Osteocyte (in vitro differentiated cells): ENCODE measurements around the gene TAAR9. TPM values are rescaled to one million over a fixed set of nuclear protein-coding genes. Genes with fewer than 3 reads are reported as not detected.
A peak's percentile ranks its signal among the peaks of the same experiment; 100 is the strongest.
"Not testable (repeated sequence)": the region's sequence is repeated elsewhere in the genome, so short reads cannot be mapped to it uniquely, and the experiment has no call there.

Experiments used
- DNase-seq: peaks from one replicate; pipeline ENCODE4 v3.0.0; 2021; ENCODE audit warnings: mixed read lengths; ENCODE audit not compliant: unreplicated experiment; ENCODE audit errors: extremely low spot score
- H3K27ac Mint-ChIP-seq: one replicate; pipeline ENCODE4 v1.8.0; 2021; ENCODE audit warnings: mild to moderate bottlenecking, mixed read lengths; ENCODE audit not compliant: unreplicated experiment
- H3K27me3 Mint-ChIP-seq: one replicate; pipeline ENCODE4 v1.8.0; 2021; ENCODE audit warnings: mixed read lengths; ENCODE audit not compliant: unreplicated experiment
- H3K36me3 Mint-ChIP-seq: one replicate; pipeline ENCODE4 v1.8.0; 2021; ENCODE audit warnings: mixed read lengths; ENCODE audit not compliant: unreplicated experiment
- H3K4me1 Mint-ChIP-seq: one replicate; pipeline ENCODE4 v1.8.0; 2021; ENCODE audit warnings: mixed read lengths; ENCODE audit not compliant: unreplicated experiment
- H3K4me3 Mint-ChIP-seq: one replicate; pipeline ENCODE4 v1.8.0; 2021; ENCODE audit warnings: mild to moderate bottlenecking, moderate library complexity, mixed read lengths; ENCODE audit not compliant: unreplicated experiment
- H3K9me3 Mint-ChIP-seq: one replicate; pipeline ENCODE4 v1.8.0; 2021; ENCODE audit warnings: mixed read lengths; ENCODE audit not compliant: unreplicated experiment
- CTCF ChIP-seq: fragments of 200-600 bp; sonication (generic); IDR thresholded peaks from 2 replicates; pipeline ENCODE4 v1.5.0; 2021; ENCODE audit warnings: antibody characterized with exemption, mild to moderate bottlenecking, moderate library complexity
- total RNA-seq: library from RNA; stranded (reverse); gene quantifications from 2 replicates; pipeline ENCODE4 v1.2.1, GENCODE V29; 2021

Gene TAAR9
- total RNA-seq, 1 donor from 2014 or later = not detected

GRCh38 chr6:132525866-132526265 lies 12.2 kb upstream of the TAAR9 start:
- TF ChIP-seq CTCF = no peak
- Mint-ChIP-seq H3K4me3 (no peak overlapping the region), H3K36me3 (no peaks in the 10 kb centered on the region), H3K9me3 (peaks cover 6% of the 10 kb centered on the region), H3K27me3 (peaks cover 45% of the 10 kb centered on the region), H3K27ac (no peak overlapping the region), H3K4me1 (no peaks in the 10 kb centered on the region)
- no peak for DNase-seq

- H3K27me3 Mint-ChIP-seq = peaks cover 49% of the 10 kb centered on the region
- no peaks in the 10 kb centered on the region for H3K4me1 Mint-ChIP-seq
- H3K9me3 Mint-ChIP-seq = peaks cover 6% of the 10 kb centered on the region
- no peaks in the 10 kb centered on the region for H3K36me3 Mint-ChIP-seq
- no peak for TF ChIP-seq CTCF
- DNase-seq = no peak
- no peak overlapping the region for H3K4me3 Mint-ChIP-seq
- H3K27ac Mint-ChIP-seq = no peak overlapping the region
These were observed 11.6 kb upstream of the TAAR9 start for GRCh38 chr6:132526461-132526860.

- no peak overlapping the region for H3K27ac Mint-ChIP-seq
- H3K9me3 Mint-ChIP-seq = peaks cover 6% of the 10 kb centered on the region
- H3K27me3 Mint-ChIP-seq = peaks cover 56% of the 10 kb centered on the region
- H3K4me3 Mint-ChIP-seq = no peak overlapping the region
- H3K4me1 Mint-ChIP-seq = no peaks in the 10 kb centered on the region
- no peaks in the 10 kb centered on the region for H3K36me3 Mint-ChIP-seq
- TF ChIP-seq CTCF = no peak
- no peak for DNase-seq
These were observed 10.3 kb upstream of the TAAR9 start for GRCh38 chr6:132527791-132528190.

GRCh38 chr6:132530293-132530974 lies 7.6 kb upstream of the TAAR9 start:
- H3K27ac Mint-ChIP-seq = no peak overlapping the region
- peaks cover 48% of the 10 kb centered on the region for H3K27me3 Mint-ChIP-seq
- no peaks in the 10 kb centered on the region for H3K36me3 Mint-ChIP-seq
- H3K4me1 Mint-ChIP-seq = no peaks in the 10 kb centered on the region
- peak; percentile 86 for TF ChIP-seq CTCF
- peaks cover 4% of the 10 kb centered on the region for H3K9me3 Mint-ChIP-seq
- H3K4me3 Mint-ChIP-seq = no peak overlapping the region
- DNase-seq = no peak

GRCh38 chr6:132534546-132534945 lies 3.5 kb upstream of the TAAR9 start:
- H3K4me3 Mint-ChIP-seq, H3K27ac Mint-ChIP-seq, H3K4me1 Mint-ChIP-seq, H3K36me3 Mint-ChIP-seq, DNase-seq, H3K9me3 Mint-ChIP-seq: not testable (repeated sequence)
- H3K27me3 Mint-ChIP-seq = peaks cover 60% of the 10 kb centered on the region

GRCh38 chr6:132537145-132537544 lies 932 bp upstream of the TAAR9 start:
- Mint-ChIP-seq H3K27me3 (peaks cover 66% of the 10 kb centered on the region), H3K4me3 (no peak overlapping the region), H3K4me1 (no peaks in the 10 kb centered on the region), H3K36me3 (no peaks in the 10 kb centered on the region), H3K9me3 (peaks cover 4% of the 10 kb centered on the region), H3K27ac (no peak overlapping the region)
- DNase-seq = no peak
- no peak for TF ChIP-seq CTCF
